ENCODE data around the gene MOB2.

Gene MOB2

DNA sequence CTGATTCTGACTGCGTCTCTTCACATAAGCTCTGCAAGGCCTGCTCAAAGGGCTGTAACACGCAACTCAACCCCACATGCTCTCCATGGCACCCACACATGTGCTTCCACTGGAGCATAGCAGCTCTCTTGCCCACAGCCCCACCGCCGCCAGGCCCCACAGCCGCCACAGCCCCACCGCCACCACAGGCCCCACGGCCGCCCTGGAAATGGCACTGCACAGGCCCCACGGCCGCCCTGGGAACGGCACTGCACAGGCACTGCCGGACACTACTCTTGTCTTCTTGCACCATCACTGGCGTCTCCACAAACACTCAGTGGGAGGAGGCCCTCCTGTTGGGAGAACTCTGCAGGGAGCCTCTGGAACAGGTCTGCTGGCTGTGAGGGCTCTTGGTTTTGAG, 8.6 kb downstream of the MOB2 start:
- H3K4me3 ChIP-seq (ENCODE audit: low read depth, low read length): no peak overlapping the region
- DNase-seq: peak; percentile 2
- no peaks in the 10 kb centered on the region for H3K9me3 ChIP-seq
- H3K36me3 ChIP-seq: no peaks in the 10 kb centered on the region
- H3K27me3 ChIP-seq: no peaks in the 10 kb centered on the region
- TF ChIP-seq CTCF (IDR thresholded peaks at IDR 0.05; ENCODE audit: low read depth, low read length): no peak
- no peaks in the 10 kb centered on the region for H3K4me1 ChIP-seq

- no peak for TF ChIP-seq CTCF (IDR thresholded peaks at IDR 0.05; ENCODE audit: low read depth, low read length)
- Histone ChIP-seq H3K4me1 (no peaks in the 10 kb centered on the region), H3K27me3 (no peaks in the 10 kb centered on the region), H3K4me3 (ENCODE audit: low read depth, low read length) (no peak overlapping the region), H3K36me3 (no peaks in the 10 kb centered on the region), H3K9me3 (no peaks in the 10 kb centered on the region)
- DNase-seq: no peak
These were observed 9.4 kb downstream of the MOB2 start for GRCh38 chr11:1476940-1477736.

- H3K4me3 ChIP-seq (ENCODE audit: low read depth, low read length): no peak overlapping the region
- no peaks in the 10 kb centered on the region for H3K27me3 ChIP-seq
- H3K4me1 ChIP-seq: no peaks in the 10 kb centered on the region
- H3K9me3 ChIP-seq: no peaks in the 10 kb centered on the region
- no peaks in the 10 kb centered on the region for H3K36me3 ChIP-seq
- TF ChIP-seq CTCF (IDR thresholded peaks at IDR 0.05; ENCODE audit: low read depth, low read length): no peak
- no peak for DNase-seq
These were observed 10.7 kb downstream of the MOB2 start for GRCh38 chr11:1475841-1476240.

DNA sequence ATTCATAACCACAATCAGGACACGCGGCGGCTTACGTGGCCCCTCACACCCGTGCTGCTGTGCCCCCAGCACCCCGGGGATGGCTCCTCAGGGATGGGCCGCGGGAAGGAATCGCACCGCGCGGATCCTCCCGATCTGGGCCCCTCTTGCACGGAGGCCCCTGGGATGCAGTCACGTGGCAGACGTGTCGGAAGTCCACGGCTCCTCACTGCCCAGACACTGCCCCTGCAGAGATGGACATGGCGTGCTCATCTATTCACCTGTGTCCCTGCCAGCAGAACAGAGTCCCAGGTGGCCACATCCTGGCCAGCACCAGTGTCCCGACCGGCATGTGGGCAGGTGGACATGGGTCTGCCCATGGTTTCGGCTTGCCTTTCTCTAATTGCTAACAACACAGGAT, 12.8 kb downstream of the MOB2 start:
- Histone ChIP-seq H3K36me3 (no peaks in the 10 kb centered on the region), H3K4me3 (ENCODE audit: low read depth, low read length) (no peak overlapping the region), H3K27me3 (no peaks in the 10 kb centered on the region), H3K9me3 (no peaks in the 10 kb centered on the region), H3K4me1 (no peaks in the 10 kb centered on the region)
- TF ChIP-seq CTCF (IDR thresholded peaks at IDR 0.05; ENCODE audit: low read depth, low read length): no peak
- peak; percentile 1 for DNase-seq

- Histone ChIP-seq H3K36me3 (no peaks in the 10 kb centered on the region), H3K4me1 (no peaks in the 10 kb centered on the region)
These were observed 13.5 kb downstream of the MOB2 start for GRCh38 chr11:1473011-1473628.

More at GRCh38 chr11:1473011-1473628, 13.5 kb downstream of the MOB2 start:
- Histone ChIP-seq H3K27me3 (no peaks in the 10 kb centered on the region), H3K9me3 (no peaks in the 10 kb centered on the region), H3K4me3 (ENCODE audit: low read depth, low read length) (no peak overlapping the region)
- peak; percentile 0 for DNase-seq
- TF ChIP-seq CTCF (IDR thresholded peaks at IDR 0.05; ENCODE audit: low read depth, low read length): no peak

Measured in BE2C (cell line).